ENCODE results near the gene AFF1. TPM values are rescaled to one million over a fixed set of nuclear protein-coding genes. Genes with fewer than 3 reads are reported as not detected.
"Not testable (repeated sequence)": the region's sequence is repeated elsewhere in the genome, so short reads cannot be mapped to it uniquely, and the experiment has no call there.

The AFF1 gene
- total RNA-seq, 2 experiments from 2014 or later = 42.3 to 67.5 TPM

DNA sequence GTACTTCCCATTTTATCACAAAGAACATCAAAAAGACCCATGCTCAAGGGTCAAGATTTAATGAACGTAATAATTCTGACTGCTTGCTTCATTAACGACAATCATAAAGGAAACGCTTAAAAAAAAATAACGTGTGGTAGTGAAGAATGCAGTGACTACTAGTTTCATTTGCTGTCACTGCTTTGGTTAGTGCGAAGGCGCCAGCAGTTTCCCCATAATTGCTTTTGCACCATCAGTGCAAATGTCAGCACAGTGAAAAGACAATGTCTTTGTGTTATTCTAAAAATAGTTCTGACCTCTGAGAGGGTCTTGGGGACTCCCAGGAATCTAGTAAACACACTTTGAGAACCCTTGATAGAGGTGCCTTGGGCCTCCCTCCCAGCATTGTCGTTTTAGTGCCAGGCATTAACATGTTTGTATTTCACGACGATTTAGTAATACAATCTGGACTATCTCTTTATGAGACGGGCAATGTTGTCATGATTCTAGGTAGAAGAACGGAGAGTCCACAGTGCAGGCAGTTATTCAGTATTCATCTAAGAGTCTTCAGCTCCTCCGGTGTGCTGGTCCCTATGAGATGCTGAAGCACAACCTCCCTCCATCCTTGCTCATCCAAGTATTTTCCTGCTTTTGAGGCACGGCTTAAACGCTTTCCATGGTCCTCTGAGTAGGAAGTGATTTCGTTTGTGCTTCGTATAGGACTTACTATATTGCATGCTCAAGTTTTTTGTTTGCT, 71.0 kb downstream of the AFF1 start:
- H3K4me3 Mint-ChIP-seq = peak overlapping the region; percentile 95
- no peaks in the 10 kb centered on the region for H3K9me3 Mint-ChIP-seq (ENCODE audit: low read depth)
- ATAC-seq = peak; percentile 6
- H3K36me3 Mint-ChIP-seq = peaks cover 2% of the 10 kb centered on the region
- H3K27me3 Mint-ChIP-seq = no peaks in the 10 kb centered on the region
- peaks cover 45% of the 10 kb centered on the region for H3K4me1 Mint-ChIP-seq
- H3K27ac Mint-ChIP-seq = peak overlapping the region; percentile 98
- DNase-seq = peak; percentile 67
- CTCF ChIA-PET = interaction anchor here (0.6 to 4.9 kb wide), 11 partner anchors 9 to 215 kb away, joined by 3 to 53 read pairs (median 4); partner anchors contain the start of genes AFF1 and KLHL8

DNA sequence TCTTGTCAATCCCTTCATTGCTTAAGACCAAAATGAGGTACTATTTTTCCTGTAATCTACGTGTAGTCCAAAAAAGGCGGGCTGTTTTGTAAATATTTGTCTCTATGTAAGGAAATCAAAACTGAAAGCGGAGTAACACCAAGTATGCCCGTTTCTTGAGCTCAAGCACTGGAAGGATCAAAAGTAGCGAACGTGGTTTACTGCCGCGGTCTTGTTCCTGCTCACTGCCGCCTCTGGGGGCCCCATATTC, 71.5 kb downstream of the AFF1 start:
- Mint-ChIP-seq H3K4me1 (peaks cover 49% of the 10 kb centered on the region), H3K36me3 (peaks cover 2% of the 10 kb centered on the region), H3K9me3 (ENCODE audit: low read depth) (no peaks in the 10 kb centered on the region), H3K27ac (peak overlapping the region; percentile 98), H3K27me3 (no peaks in the 10 kb centered on the region), H3K4me3 (peak overlapping the region; percentile 95)
- no peak for DNase-seq
- CTCF ChIA-PET = interaction anchor here (0.6 to 4.9 kb wide), 9 partner anchors 8 to 214 kb away, joined by 3 to 53 read pairs (median 4); partner anchors contain the start of genes AFF1 and KLHL8
- no peak for ATAC-seq

DNA sequence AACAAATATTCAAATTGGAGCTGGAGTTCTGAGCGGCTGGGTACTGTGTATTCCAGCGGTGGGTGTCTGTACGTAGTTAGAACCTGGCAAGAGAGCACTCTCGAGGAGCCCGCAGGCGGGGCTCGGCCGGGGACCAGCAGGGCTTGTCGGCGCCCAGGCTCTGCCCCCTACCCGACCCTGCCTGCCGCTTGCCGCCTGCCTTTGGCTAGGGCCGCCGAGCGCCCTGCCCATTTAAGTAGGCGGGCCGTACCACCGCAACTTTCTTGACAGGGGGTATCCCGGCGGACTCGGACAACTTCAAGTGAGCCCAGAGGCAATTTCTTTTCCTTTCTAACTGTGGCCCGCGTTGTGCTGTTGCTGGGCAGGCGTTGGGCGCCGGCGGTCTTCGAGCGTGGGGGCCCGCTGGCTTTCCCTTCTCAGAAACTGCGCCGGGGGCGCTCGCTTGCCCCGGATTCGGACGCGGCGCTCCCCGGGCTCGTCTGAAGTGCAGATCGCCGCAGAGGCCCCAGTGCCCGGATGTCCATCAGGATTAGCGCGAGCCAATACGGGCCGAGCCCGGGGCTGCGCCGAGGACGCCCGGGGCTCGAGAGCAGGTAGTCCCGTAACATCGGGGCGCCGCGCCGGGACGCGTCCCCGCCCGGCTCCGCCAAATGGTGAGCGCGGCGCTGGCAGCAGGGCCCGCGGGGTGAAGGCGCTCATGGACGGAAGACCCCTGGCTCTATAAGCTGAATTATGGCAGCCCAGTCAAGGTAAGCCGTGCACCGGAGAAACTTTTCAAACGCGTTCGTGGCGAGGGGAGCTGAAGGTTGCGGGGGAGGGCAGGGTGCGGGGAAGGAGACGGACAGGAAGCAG, 72.1 kb downstream of the AFF1 start:
- Mint-ChIP-seq H3K4me1 (peaks cover 55% of the 10 kb centered on the region), H3K27ac (peak overlapping the region; percentile 98), H3K36me3 (peaks cover 2% of the 10 kb centered on the region), H3K9me3 (ENCODE audit: low read depth) (no peaks in the 10 kb centered on the region), H3K4me3 (peak overlapping the region; percentile 95), H3K27me3 (no peaks in the 10 kb centered on the region)
- ATAC-seq (peak; percentile 86), DNase-seq (peak; percentile 94)
- CTCF ChIA-PET = interaction anchor here (0.6 to 4.9 kb wide), 9 partner anchors 8 to 214 kb away, joined by 3 to 53 read pairs (median 4); partner anchors contain the start of genes AFF1 and KLHL8

DNA sequence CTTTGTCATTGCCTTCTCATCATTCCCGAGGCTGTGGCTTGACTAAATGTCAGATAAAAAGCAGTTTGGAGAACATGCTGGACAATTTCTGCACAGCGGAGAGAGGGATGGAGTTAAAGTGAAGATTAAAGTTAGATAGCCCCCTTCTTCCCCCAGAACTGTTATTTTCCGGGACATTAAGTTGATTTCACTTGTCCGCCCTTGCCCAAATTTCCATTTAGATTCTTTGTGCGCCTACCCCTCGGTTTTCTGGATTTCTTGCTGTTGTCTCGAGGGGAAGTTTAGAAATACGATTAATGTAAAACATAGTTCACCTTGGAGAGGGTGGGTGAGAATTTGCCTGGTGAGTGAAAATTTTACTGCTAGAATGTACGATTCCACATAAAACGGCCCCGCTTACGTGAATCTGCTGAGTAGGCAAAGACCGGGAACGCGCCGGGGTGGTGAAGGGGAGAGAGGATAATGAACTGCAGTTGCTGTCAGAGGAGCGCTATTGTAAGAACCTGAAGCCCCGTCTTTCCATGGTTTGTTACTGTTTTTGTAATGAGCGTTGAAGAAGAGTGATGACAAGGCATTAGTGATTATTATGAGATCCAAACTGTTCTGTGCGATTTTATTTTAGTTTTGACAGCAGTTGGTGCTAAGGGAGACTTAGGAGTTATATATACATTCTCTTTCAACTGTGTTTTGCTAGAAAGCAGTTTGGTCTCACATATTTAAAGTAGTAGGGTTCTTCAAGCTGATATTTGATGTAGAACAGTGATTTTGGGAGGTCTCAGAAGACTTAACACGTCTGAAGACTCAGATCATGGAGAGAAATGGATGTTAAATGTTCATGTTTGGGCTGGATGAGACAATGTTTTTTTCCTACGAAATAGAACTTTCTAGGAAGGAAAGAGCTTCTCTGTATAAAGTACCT, 73.0 kb downstream of the AFF1 start:
- DNase-seq (peak; percentile 62), ATAC-seq (no peak)
- Mint-ChIP-seq H3K4me3 (peak overlapping the region; percentile 95), H3K9me3 (ENCODE audit: low read depth) (no peaks in the 10 kb centered on the region), H3K27me3 (no peaks in the 10 kb centered on the region), H3K4me1 (peaks cover 63% of the 10 kb centered on the region), H3K36me3 (peaks cover 2% of the 10 kb centered on the region), H3K27ac (peak overlapping the region; percentile 98)
- CTCF ChIA-PET = interaction anchor here (0.9 to 4.9 kb wide), 5 partner anchors 37 to 85 kb away, joined by 3 to 53 read pairs (median 4); partner anchors contain the start of gene AFF1

DNA sequence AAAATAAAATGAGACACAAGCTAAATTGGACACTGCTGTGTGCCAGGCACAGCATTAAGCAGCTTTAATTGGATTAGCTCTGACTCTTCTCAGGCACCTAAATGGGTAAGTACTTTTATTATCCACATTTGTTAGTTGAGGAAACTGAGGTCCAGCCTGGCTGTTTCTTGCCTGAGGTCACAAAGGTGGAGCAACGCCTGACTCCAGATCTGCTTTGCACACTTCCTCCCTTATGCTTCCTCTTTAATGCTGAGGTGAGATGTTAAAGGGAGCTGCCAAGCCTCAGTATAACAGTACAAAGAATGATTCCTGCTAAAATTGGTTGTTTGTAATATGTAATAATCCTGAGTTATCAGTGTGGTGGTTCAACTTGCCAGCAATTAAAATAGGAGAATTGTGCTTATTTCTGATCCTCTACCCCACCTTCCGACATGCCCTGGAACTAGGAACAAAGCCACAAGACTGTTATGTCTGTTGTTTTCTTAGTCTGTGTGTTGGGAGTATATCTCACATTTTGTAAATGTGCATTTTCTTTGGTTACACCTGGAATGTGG, 74.4 kb downstream of the AFF1 start:
- CTCF ChIA-PET = interaction anchor here (1.0 to 3.1 kb wide), 5 partner anchors 9 to 84 kb away, joined by 3 to 17 read pairs (median 3); partner anchors contain the start of gene AFF1
- Mint-ChIP-seq H3K9me3 (ENCODE audit: low read depth) (no peaks in the 10 kb centered on the region), H3K27ac (peak overlapping the region; percentile 15), H3K4me3 (peak overlapping the region; percentile 37), H3K36me3 (peaks cover 2% of the 10 kb centered on the region), H3K27me3 (no peaks in the 10 kb centered on the region), H3K4me1 (peaks cover 71% of the 10 kb centered on the region)
- ATAC-seq = no peak
- no peak for DNase-seq

DNA sequence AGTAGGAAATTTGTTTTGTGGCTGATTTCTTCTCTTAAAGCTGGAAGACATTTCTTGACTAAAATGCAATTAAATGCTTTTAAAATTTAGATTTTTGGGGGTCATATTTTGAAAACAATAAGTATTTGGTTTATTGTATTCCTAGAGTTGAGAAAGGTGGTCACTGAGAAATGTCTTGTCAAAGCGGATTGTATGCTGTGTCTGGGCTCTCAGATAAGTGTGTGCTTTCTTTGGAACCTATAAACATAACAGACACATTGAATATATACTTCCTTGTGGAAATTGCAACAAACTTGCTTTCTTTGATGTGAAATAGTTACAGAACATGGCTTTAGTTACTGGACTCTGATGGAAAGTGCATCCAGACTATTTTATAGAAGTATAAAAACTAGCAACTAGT, 75.4 kb downstream of the AFF1 start:
- H3K4me1 Mint-ChIP-seq = peaks cover 76% of the 10 kb centered on the region
- DNase-seq (no peak), ATAC-seq (no peak)
- no peak overlapping the region for H3K27ac Mint-ChIP-seq
- H3K9me3 Mint-ChIP-seq (ENCODE audit: low read depth) = no peaks in the 10 kb centered on the region
- H3K27me3 Mint-ChIP-seq = no peaks in the 10 kb centered on the region
- H3K4me3 Mint-ChIP-seq = no peak overlapping the region
- peaks cover 2% of the 10 kb centered on the region for H3K36me3 Mint-ChIP-seq
- CTCF ChIA-PET = interaction anchor here (0.6 to 3.1 kb wide), 5 partner anchors 63 to 1188 kb away, joined by 3 to 17 read pairs (median 4); partner anchors contain the start of gene AFF1

DNA sequence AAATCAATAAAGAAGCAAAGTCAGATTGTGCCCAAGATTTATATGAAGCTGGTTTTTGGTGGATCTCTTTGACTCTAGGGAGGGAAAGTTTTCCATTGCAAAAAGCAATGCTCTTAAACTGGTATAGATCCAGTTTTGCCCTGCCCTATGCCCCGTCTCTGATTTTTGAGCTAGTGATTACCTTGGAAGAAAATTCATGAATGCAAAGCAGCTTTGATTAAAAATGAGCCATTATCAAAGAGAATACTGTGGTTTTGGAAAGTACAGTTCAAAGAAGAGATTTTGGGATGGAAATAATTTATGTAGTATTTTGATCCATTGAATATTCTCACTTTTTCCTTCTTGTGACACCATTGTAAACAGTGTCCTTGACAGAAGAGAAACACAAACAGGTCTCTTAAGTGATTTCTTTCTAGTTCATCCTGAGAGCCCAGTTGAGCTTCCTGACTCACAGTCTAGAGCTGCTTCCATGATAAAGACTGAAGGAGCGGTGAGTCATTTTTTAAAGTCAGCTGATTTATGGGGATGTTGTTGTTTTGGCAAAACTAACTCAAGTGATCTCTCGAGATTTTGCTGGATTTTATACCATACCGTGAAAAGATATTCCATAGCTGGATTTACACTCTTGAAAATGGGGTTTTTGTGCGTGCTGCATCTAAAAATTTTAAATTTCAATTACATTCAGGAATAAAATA, 76.7 kb downstream of the AFF1 start:
- Mint-ChIP-seq H3K9me3 (ENCODE audit: low read depth) (no peaks in the 10 kb centered on the region), H3K27me3 (no peaks in the 10 kb centered on the region), H3K4me1 (peaks cover 70% of the 10 kb centered on the region), H3K4me3 (no peak overlapping the region), H3K36me3 (peaks cover 2% of the 10 kb centered on the region), H3K27ac (no peak overlapping the region)
- CTCF ChIA-PET = interaction anchor here (0.9 to 3.1 kb wide), 4 partner anchors 41 to 89 kb away, joined by 3 to 17 read pairs (median 8); partner anchors contain the start of gene AFF1
- ATAC-seq (no peak), DNase-seq (no peak)

DNA sequence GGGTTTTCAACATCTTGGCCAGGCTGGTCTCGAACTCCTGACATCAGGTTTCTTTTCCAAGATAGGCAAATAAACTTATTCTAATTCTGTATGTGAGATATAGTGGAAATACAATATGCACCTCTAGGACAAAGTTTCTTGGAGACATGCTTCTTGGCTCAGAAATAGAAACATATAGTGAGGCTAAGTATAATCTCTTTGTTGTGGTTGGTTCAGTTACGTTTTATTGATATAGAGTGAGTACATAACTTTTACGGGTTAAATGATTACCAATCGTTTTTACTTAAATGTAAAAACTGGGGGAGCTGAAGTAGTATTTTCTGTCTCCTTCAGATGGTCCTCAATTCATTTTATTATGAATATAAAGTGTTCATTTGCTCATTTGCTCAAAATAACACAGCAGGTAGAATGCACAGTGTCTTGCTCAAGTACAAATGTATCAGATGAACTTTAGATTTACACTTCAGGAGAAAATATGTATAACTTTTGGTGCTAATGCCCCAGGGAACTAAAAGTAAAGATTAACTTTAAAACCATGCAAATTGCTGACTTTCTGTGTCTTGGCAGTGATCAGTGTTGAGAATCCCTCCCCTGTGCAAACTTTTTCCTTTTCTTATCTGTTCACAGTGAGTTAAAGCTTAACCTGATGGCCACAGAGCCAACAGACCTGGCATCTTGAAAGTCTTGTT, 77.6 kb downstream of the AFF1 start:
- Mint-ChIP-seq H3K27ac (no peak overlapping the region), H3K4me1 (peaks cover 70% of the 10 kb centered on the region), H3K36me3 (peaks cover 2% of the 10 kb centered on the region), H3K9me3 (ENCODE audit: low read depth) (no peaks in the 10 kb centered on the region), H3K4me3 (no peak overlapping the region), H3K27me3 (no peaks in the 10 kb centered on the region)
- no peak for ATAC-seq
- no peak for DNase-seq
- CTCF ChIA-PET = interaction anchor here (0.9 to 2.7 kb wide), 4 partner anchors 40 to 90 kb away, joined by 3 to 10 read pairs (median 4); no protein-coding TSS in a partner anchor

DNA sequence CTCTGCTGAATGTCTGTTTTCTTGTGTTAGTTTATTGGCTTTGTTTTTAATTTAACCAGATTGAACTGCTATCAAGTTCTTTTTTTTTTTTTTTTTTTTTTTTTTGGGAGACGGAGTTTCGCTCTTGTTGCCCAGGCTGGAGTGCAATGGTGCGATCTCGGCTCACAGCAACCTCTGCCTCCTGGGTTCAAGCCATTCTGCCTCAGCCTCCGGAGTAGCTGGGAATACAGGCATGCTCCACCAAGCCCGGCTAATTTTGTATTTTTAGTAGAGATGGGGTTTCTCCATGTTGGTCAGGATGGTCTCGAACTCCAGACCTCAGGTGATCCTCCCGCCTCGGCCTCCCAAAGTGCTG, 78.1 kb downstream of the AFF1 start:
- not testable (repeated sequence) for H3K9me3 Mint-ChIP-seq (ENCODE audit: low read depth); H3K27me3 Mint-ChIP-seq; H3K4me3 Mint-ChIP-seq; ATAC-seq; H3K27ac Mint-ChIP-seq; H3K36me3 Mint-ChIP-seq; DNase-seq
- peaks cover 69% of the 10 kb centered on the region for H3K4me1 Mint-ChIP-seq
- CTCF ChIA-PET = interaction anchor here (1.4 to 2.7 kb wide), 2 partner anchors 45 to 90 kb away, joined by 3 to 10 read pairs; no protein-coding TSS in a partner anchor

DNA sequence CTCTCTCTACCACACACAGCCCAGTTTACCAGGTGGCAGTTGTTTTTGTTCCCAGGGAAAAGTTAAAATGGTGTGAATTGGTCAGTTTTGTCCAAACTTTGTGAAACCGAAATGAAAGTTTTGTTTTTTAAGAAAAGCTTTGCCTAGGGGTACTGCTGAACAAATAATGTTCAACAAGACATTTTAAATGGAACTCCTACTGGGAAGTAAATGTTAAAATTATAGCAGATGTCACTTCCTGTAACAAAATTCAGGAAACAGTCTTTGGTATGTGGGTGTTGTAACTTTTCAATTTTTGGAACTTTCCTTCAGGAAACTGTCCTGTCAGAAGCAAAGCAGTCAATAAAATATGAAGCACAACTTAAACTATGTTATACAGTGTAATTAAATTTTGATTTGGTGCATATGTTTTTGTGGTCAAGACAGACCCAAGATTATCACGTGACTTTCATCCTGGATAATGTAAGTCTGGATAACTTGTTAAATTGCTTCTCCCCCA, 79.5 kb downstream of the AFF1 start:
- Mint-ChIP-seq H3K36me3 (peaks cover 1% of the 10 kb centered on the region), H3K4me3 (no peak overlapping the region), H3K9me3 (ENCODE audit: low read depth) (no peaks in the 10 kb centered on the region), H3K27me3 (no peaks in the 10 kb centered on the region), H3K27ac (no peak overlapping the region), H3K4me1 (peaks cover 64% of the 10 kb centered on the region)
- CTCF ChIA-PET = interaction anchor here (0.6 to 1.5 kb wide), 3 partner anchors 8 to 79 kb away, joined by 3 to 4 read pairs (median 3); no protein-coding TSS in a partner anchor
- DNase-seq (no peak), ATAC-seq (no peak)

DNA sequence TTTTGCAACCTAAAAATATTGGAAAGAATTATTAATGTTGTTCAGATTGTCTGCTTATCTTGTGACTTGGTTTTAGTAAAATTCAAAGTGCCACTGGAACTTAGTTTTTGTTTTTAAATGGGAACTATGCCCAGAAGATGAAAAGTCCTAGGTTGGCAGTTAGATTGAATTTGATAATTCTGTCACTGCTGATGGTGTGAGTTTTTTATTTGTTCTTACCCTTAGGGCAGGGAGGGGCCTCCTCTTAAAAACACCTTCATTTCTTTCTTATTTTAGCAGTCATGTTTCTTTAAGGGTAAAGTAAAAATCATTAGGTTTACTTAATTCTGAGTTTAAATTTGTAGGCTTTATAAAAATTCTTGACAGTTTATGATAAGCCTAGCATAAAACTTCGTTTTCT, 80.6 kb downstream of the AFF1 start:
- H3K9me3 Mint-ChIP-seq (ENCODE audit: low read depth) = no peaks in the 10 kb centered on the region
- H3K27ac Mint-ChIP-seq = no peak overlapping the region
- DNase-seq = no peak
- H3K36me3 Mint-ChIP-seq = peaks cover 1% of the 10 kb centered on the region
- CTCF ChIA-PET = no interaction called here
- no peak for ATAC-seq
- no peaks in the 10 kb centered on the region for H3K27me3 Mint-ChIP-seq
- H3K4me1 Mint-ChIP-seq = peaks cover 63% of the 10 kb centered on the region
- no peak overlapping the region for H3K4me3 Mint-ChIP-seq

Data from activated CD8-positive, alpha-beta memory T cell treated with anti-CD3 and anti-CD28 coated beads, Interleukin-2, amount 10 ng/mL, durations not matched to agents 7 days and 5 days (primary cell).